GM12878 (cell line): ENCODE measurements around the gene CAMTA1. TPM values are rescaled to one million over a fixed set of nuclear protein-coding genes. Genes with fewer than 3 reads are reported as not detected.

Experiments
- ATAC-seq: fragments of 200-7000 bp; cut with Tn5 transposase; 3 replicates; pipeline ENCODE4 v1.9.1; 2020; ENCODE audit warnings: mild to moderate bottlenecking, moderate library complexity
- BruUV-seq: library from RNA; stranded (reverse); fragments of 400-500 nt; replicated peaks from 2 replicates; lab custom pipeline; 2021; lab: Mats Ljungman, UMichigan
- CTCF ChIA-PET: fragments of 300-600 bp; sonication (Branson Sonifier 250); formaldehyde crosslinking; extraction: SDS; loops from one replicate; lab custom pipeline; 2021; ENCODE audit warnings: inconsistent platforms; lab: Yijun Ruan, JAX
- POLR2A ChIA-PET: fragments of 350-600 bp; formaldehyde crosslinking; extraction: SDS; loops from one replicate; lab custom pipeline; 2021; ENCODE audit warnings: inconsistent platforms; lab: Charles Lee
- RAD21 ChIA-PET: fragments of 300-600 bp; sonication (Branson Sonifier 250); formaldehyde crosslinking; loops from one replicate; lab custom pipeline; 2023; ENCODE audit warnings: antibody characterized with exemption; ENCODE audit not compliant: unreplicated experiment; lab: Charles Lee
- SMC1A ChIA-PET: fragments of 300-600 bp; sonication (Branson Sonifier 250); formaldehyde crosslinking; loops from one replicate; lab custom pipeline; 2023; ENCODE audit not compliant: unreplicated experiment, uncharacterized antibody; lab: Charles Lee
- DNase-seq: peaks from one replicate; pipeline ENCODE4 v3.0.0-alpha.2; 2011; ENCODE audit warnings: low read depth, low spot score
- FAIRE-seq: peaks from 3 replicates; lab custom pipeline; 2011; peaks lifted over from hg19 to GRCh38; lab: Jason Lieb, UNC
- H2AFZ ChIP-seq: 2 replicates; pipeline ENCODE4 v1.6.0; 2011; ENCODE audit warnings: low read depth, low read length, control low read depth; ENCODE audit not compliant: control insufficient read depth
- H3K27ac ChIP-seq: 2 replicates; pipeline ENCODE4 v1.5.1; 2011; ENCODE audit warnings: control low read depth; ENCODE audit not compliant: control insufficient read depth, insufficient read depth
- H3K27me3 ChIP-seq, 2 experiments: replicated peaks in 1 of 2; 2 replicates each; pipeline versions ENCODE4 v1.6.0 to v1.6.1; 2011; ENCODE audit warnings: low read length in 1 of 2; ENCODE audit not compliant: control insufficient read depth in 2 of 2, insufficient read depth in 2 of 2
- H3K36me3 ChIP-seq, 2 experiments: 2 replicates each; pipeline ENCODE4 v1.5.1; 2011; ENCODE audit warnings: low read length in 1 of 2; ENCODE audit not compliant: control insufficient read depth in 2 of 2, insufficient read depth in 2 of 2
- H3K4me1 ChIP-seq: 2 replicates; pipeline ENCODE4 v1.6.1; 2011; ENCODE audit warnings: mild to moderate bottlenecking, low read length, moderate library complexity, mixed read lengths; ENCODE audit not compliant: control insufficient read depth, insufficient read depth
- H3K4me2 ChIP-seq: 2 replicates; pipeline ENCODE4 v1.6.0; 2011; ENCODE audit warnings: control low read depth; ENCODE audit not compliant: control insufficient read depth, insufficient read depth
- H3K4me3 ChIP-seq: fragments of 200-600 bp; sonication (generic); 2 replicates; pipeline ENCODE4 v1.5.1; 2016
- H3K79me2 ChIP-seq: 2 replicates; pipeline ENCODE4 v1.6.0; 2011; ENCODE audit warnings: low read length; ENCODE audit not compliant: control insufficient read depth, insufficient read depth
- H3K9ac ChIP-seq: 2 replicates; pipeline ENCODE4 v1.8.0; 2011; ENCODE audit warnings: low read length, control low read depth, mixed read lengths; ENCODE audit not compliant: control insufficient read depth, insufficient read depth
- H3K9me3 ChIP-seq: replicated peaks from 3 replicates; pipeline ENCODE4 v1.5.1; 2011; ENCODE audit warnings: mild to moderate bottlenecking, low read length; ENCODE audit not compliant: control insufficient read depth, insufficient read depth
- H4K20me1 ChIP-seq: 2 replicates; pipeline ENCODE4 v1.6.0; 2011; ENCODE audit not compliant: control insufficient read depth, insufficient read depth
- BCLAF1 ChIP-seq: fragments of 450-650 bp; IDR thresholded peaks from 2 replicates; pipeline ENCODE4 v1.6.1; 2017; ENCODE audit warnings: antibody characterized with exemption, mild to moderate bottlenecking, moderate library complexity
- CHD2 ChIP-seq: IDR thresholded peaks from 2 replicates; pipeline ENCODE4 v1.6.1; 2011; ENCODE audit warnings: low read depth, low read length, improper control_type of control experiment, borderline replicate concordance
- E4F1 ChIP-seq: fragments of 450-650 bp; IDR thresholded peaks from 2 replicates; pipeline ENCODE4 v1.6.1; 2018; ENCODE audit warnings: borderline replicate concordance, mild to moderate bottlenecking; ENCODE audit not compliant: partially characterized antibody
- GABPA ChIP-seq: IDR thresholded peaks from 2 replicates; pipeline ENCODE4 v1.6.1; 2014; ENCODE audit warnings: antibody characterized with exemption, low read depth, mild to moderate bottlenecking, inconsistent platforms
- IKZF2 ChIP-seq, 2 experiments: fragments of 450-650 bp; IDR thresholded peaks; 2 replicates each; pipeline ENCODE4 v1.6.1; 2017; ENCODE audit warnings: mild to moderate bottlenecking in 2 of 2, moderate library complexity in 2 of 2
- IRF5 ChIP-seq: fragments of 450-650 bp; IDR thresholded peaks from 2 replicates; pipeline ENCODE4 v1.6.1; 2017; ENCODE audit warnings: borderline replicate concordance
- NFXL1 ChIP-seq: fragments of 450-650 bp; IDR thresholded peaks from 2 replicates; pipeline ENCODE4 v1.6.1; 2017; ENCODE audit warnings: antibody characterized with exemption, mild to moderate bottlenecking, borderline replicate concordance
- RB1 ChIP-seq: fragments of 450-650 bp; formaldehyde crosslinking; IDR thresholded peaks from 2 replicates; pipeline ENCODE4 v1.6.1; 2017; ENCODE audit warnings: mild to moderate bottlenecking, borderline replicate concordance
- RUNX3 ChIP-seq: IDR thresholded peaks from 2 replicates; pipeline ENCODE4 v1.6.1; 2012; ENCODE audit warnings: low read length, inconsistent platforms
- SRF ChIP-seq, 2 experiments: IDR thresholded peaks; 2 replicates each; pipeline ENCODE4 v1.6.1; 2011; ENCODE audit warnings: low read depth in 2 of 2, low read length in 2 of 2, mild to moderate bottlenecking in 1 of 2, moderate library complexity in 1 of 2
- TBL1XR1 ChIP-seq: IDR thresholded peaks from 2 replicates; pipeline ENCODE4 v1.6.1; 2012; ENCODE audit warnings: low read depth, low read length, improper control_type of control experiment
- ZNF24 ChIP-seq: fragments of 450-650 bp; IDR thresholded peaks from 2 replicates; pipeline ENCODE4 v1.6.1; 2017; ENCODE audit warnings: antibody characterized with exemption, mild to moderate bottlenecking
- in situ Hi-C: fragments of 300-500 bp; cut with MboI; formaldehyde crosslinking; loops from 9 replicates; pipeline ENCODE4 v1.14.3; 2018; ENCODE audit warnings: mixed read lengths
- intact Hi-C: fragments of 100-400 bp; cut with micrococcal nuclease; formaldehyde crosslinking; loops from one replicate; pipeline ENCODE4 v1.14.2; 2022; ENCODE audit not compliant: unreplicated experiment
- polyA plus RNA-seq, 11 experiments: library from polyadenylated mRNA; depleted of rRNA in 4 of 11; unstranded in 6 of 11; stranded (reverse) in 5 of 11; fragments of >200 nt; fragmentation: Nextera tagmentation in 4 of 11; fragmentation: Illumina TruSeq in 1 of 11; extraction: Ambion mirVana in 4 of 11; extraction: Trizol in 1 of 11; gene quantifications; 1 replicate in 1 of 11; 2 replicates in 10 of 11; pipeline versions ENCODE4 v1.2.1 to v1.2.3, GENCODE V29; 2011 to 2016; ENCODE audit warnings: inconsistent platforms in 2 of 11, missing spikeins in 2 of 11, low read depth in 1 of 11
- total RNA-seq, 4 experiments: library from RNA; depleted of rRNA in 3 of 4; stranded (reverse); fragments of >200 nt in 3 of 4; fragmentation: Illumina TruSeq in 1 of 4; extraction: Trizol in 1 of 4; gene quantifications; 2 replicates each; pipeline versions ENCODE4 v1.2.1 to v1.2.3, GENCODE V29; 2013 to 2021
- TF ChIP-seq, protein P1 (sequence below): fragments of 450-650 bp; formaldehyde crosslinking; IDR thresholded peaks from 2 replicates; pipeline ENCODE4 v1.4.0; 2020; ENCODE audit warnings: mild to moderate bottlenecking, moderate library complexity

The CAMTA1 gene
- total and polyA plus RNA-seq, 10 of the 15 experiments (the other 5 are each of a cell fraction or from before 2014, with no cell fraction given), result 37.7 to 148 (median 76.4) TPM

- TF ChIP-seq, protein P1, sequence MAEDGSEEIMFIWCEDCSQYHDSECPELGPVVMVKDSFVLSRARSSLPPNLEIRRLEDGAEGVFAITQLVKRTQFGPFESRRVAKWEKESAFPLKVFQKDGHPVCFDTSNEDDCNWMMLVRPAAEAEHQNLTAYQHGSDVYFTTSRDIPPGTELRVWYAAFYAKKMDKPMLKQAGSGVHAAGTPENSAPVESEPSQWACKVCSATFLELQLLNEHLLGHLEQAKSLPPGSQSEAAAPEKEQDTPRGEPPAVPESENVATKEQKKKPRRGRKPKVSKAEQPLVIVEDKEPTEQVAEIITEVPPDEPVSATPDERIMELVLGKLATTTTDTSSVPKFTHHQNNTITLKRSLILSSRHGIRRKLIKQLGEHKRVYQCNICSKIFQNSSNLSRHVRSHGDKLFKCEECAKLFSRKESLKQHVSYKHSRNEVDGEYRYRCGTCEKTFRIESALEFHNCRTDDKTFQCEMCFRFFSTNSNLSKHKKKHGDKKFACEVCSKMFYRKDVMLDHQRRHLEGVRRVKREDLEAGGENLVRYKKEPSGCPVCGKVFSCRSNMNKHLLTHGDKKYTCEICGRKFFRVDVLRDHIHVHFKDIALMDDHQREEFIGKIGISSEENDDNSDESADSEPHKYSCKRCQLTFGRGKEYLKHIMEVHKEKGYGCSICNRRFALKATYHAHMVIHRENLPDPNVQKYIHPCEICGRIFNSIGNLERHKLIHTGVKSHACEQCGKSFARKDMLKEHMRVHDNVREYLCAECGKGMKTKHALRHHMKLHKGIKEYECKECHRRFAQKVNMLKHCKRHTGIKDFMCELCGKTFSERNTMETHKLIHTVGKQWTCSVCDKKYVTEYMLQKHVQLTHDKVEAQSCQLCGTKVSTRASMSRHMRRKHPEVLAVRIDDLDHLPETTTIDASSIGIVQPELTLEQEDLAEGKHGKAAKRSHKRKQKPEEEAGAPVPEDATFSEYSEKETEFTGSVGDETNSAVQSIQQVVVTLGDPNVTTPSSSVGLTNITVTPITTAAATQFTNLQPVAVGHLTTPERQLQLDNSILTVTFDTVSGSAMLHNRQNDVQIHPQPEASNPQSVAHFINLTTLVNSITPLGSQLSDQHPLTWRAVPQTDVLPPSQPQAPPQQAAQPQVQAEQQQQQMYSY (CRISPR knock-in tag), result no peak
- TF ChIP-seq E4F1 (no peak), NFXL1 (no peak)
- TF ChIP-seq, all 136 proteins: peak for 0
Measured at GRCh38 chr1:6870086-6870485, 84.8 kb downstream of the CAMTA1 start (continued).

- FAIRE-seq (no peak), ATAC-seq (no peak), DNase-seq (no peak)
- no peak overlapping the region for H3K9ac ChIP-seq
- peaks cover 16% of the 10 kb centered on the region for H3K4me1 ChIP-seq
- H3K4me2 ChIP-seq, result no peak overlapping the region
- no peak overlapping the region for H3K4me3 ChIP-seq
- H3K79me2 ChIP-seq, result peaks cover 2% of the 10 kb centered on the region
- RAD21 ChIA-PET, result interaction anchor here (0.5 to 1.9 kb wide), 5 partner anchors 35 to 151 kb away, joined by 3 to 5 read pairs (median 4); partner anchors contain the start of gene CAMTA1
- BruUV-seq, result no TSS peak
- in situ Hi-C loops (no loop called here), intact Hi-C loops (no loop called here)
- POLR2A ChIA-PET, result no interaction called here
- no peaks in the 10 kb centered on the region for H4K20me1 ChIP-seq
- no peak overlapping the region for H2AFZ ChIP-seq
- SMC1A ChIA-PET, result interaction anchor here (0.9 to 7.4 kb wide), 9 partner anchors 9 to 79 kb away, joined by 3 to 68 read pairs (median 4); no protein-coding TSS in a partner anchor
- H3K27ac ChIP-seq, result no peak overlapping the region
- H3K9me3 ChIP-seq, result no peaks in the 10 kb centered on the region
- H3K36me3 ChIP-seq, result peaks cover 0 to 5% of the 10 kb centered on the region in 2 experiments
- no peaks in the 10 kb centered on the region for H3K27me3 ChIP-seq
- CTCF ChIA-PET, result interaction anchor here (9.2 kb wide), 1 partner anchor 19 kb away, joined by 52 read pairs; no protein-coding TSS in a partner anchor
- no peak for TF ChIP-seq BCLAF1
- TF ChIP-seq SRF (IDR thresholded peaks at IDR 0.05; ENCODE audit: low read depth in 2 of 2, low read length in 2 of 2), result no peak
- TF ChIP-seq RB1, result no peak
- TF ChIP-seq IRF5, result no peak
- no peak for TF ChIP-seq ZNF24
- no peak for TF ChIP-seq GABPA
- TF ChIP-seq RUNX3, result no peak
- no peak for TF ChIP-seq TBL1XR1
- no peak for TF ChIP-seq CHD2
- no peak for TF ChIP-seq IKZF2 (IDR thresholded peaks at IDR 0.05)
Measured at GRCh38 chr1:6870571-6870970, 85.3 kb downstream of the CAMTA1 start.
